B cell (primary cell): ENCODE measurements around the gene ZCCHC3. TPM values are rescaled to one million over a fixed set of nuclear protein-coding genes. Genes with fewer than 3 reads are reported as not detected.

Experiments
- ATAC-seq: fragments of 200-7000 bp; cut with Tn5 transposase; one replicate; pipeline ENCODE4 v1.10.0; 2021; ENCODE audit warnings: low read depth, mild to moderate bottlenecking, moderate number of reproducible peaks, moderate library complexity
- CTCF ChIA-PET: fragments of 350-600 bp; sonication (Branson Sonifier 250); formaldehyde crosslinking; loops from one replicate; lab custom pipeline; 2021; ENCODE audit warnings: antibody characterized with exemption, inconsistent platforms; lab: Charles Lee
- POLR2A ChIA-PET: fragments of 350-600 bp; sonication (Branson Sonifier 250); formaldehyde crosslinking; loops from one replicate; lab custom pipeline; 2021; ENCODE audit warnings: antibody characterized with exemption; lab: Charles Lee
- DNase-seq: peaks from one replicate; pipeline ENCODE4 v3.0.0; 2013
- H2AFZ ChIP-seq: 2 replicates; pipeline ENCODE4 v1.6.1; 2012; ENCODE audit warnings: mild to moderate bottlenecking, low read depth, low read length; ENCODE audit not compliant: insufficient read depth, poor library complexity, severe bottlenecking
- H3K27ac ChIP-seq, 2 donors: 1 replicate in 1 of 2; 2 replicates in 1 of 2; pipeline ENCODE4 v1.5.1; 2012 to 2013; ENCODE audit warnings: low read length in 2 of 2, mild to moderate bottlenecking in 2 of 2, moderate library complexity in 1 of 2
- H3K27me3 ChIP-seq, 4 experiments: fragments of 200-600 bp in 1 of 4; sonication (generic) in 1 of 4; replicated peaks in 1 of 4; 1 replicate in 2 of 4; 2 replicates in 2 of 4; pipeline versions ENCODE4 v1.6.1 to v1.7.0; 2013 to 2016; ENCODE audit warnings: low read length in 3 of 4, mild to moderate bottlenecking in 2 of 4, mixed read lengths in 1 of 4, moderate library complexity in 1 of 4; ENCODE audit not compliant: insufficient read depth in 4 of 4, control insufficient read depth in 3 of 4; ENCODE audit errors: control extremely low read depth in 1 of 4
- H3K36me3 ChIP-seq, 2 experiments: replicated peaks in 1 of 2; 1 replicate in 1 of 2; 2 replicates in 1 of 2; pipeline versions ENCODE4 v1.6.1 to v1.7.1; 2013; ENCODE audit warnings: low read length in 1 of 2; ENCODE audit not compliant: insufficient read depth in 2 of 2, control insufficient read depth in 1 of 2; ENCODE audit errors: control extremely low read depth in 1 of 2, extremely low read depth in 1 of 2
- H3K4me1 ChIP-seq, 2 donors: fragments of 200-600 bp in 1 of 2; sonication (generic) in 1 of 2; 1 replicate in 1 of 2; 2 replicates in 1 of 2; pipeline versions ENCODE4 v1.5.1 to v1.6.1; 2013 to 2017; ENCODE audit warnings: low read length in 2 of 2; ENCODE audit not compliant: control insufficient read depth in 2 of 2, insufficient read depth in 2 of 2
- H3K4me2 ChIP-seq: replicated peaks from 2 replicates; pipeline ENCODE3; 2012; ENCODE audit warnings: mild to moderate bottlenecking, low read depth, low read length; ENCODE audit not compliant: poor library complexity, severe bottlenecking
- H3K4me3 ChIP-seq, 5 experiments: fragments of 200-600 bp in 1 of 5; sonication (generic) in 1 of 5; 1 replicate in 3 of 5; 2 replicates in 2 of 5; pipeline versions ENCODE4 v1.5.1 to v1.7.0; 2011 to 2016; ENCODE audit warnings: low read length in 4 of 5, mild to moderate bottlenecking in 4 of 5, low read depth in 2 of 5, control low read depth in 1 of 5, moderate library complexity in 1 of 5; ENCODE audit not compliant: insufficient read depth in 1 of 5; ENCODE audit errors: control extremely low read depth in 1 of 5, extremely low read depth in 1 of 5
- H3K79me2 ChIP-seq: fragments of 200-600 bp; sonication (generic); one replicate; pipeline ENCODE4 v1.6.0; 2016; ENCODE audit warnings: low read length; ENCODE audit not compliant: control insufficient read depth, insufficient read depth
- H3K9ac ChIP-seq: fragments of 200-600 bp; sonication (generic); 2 replicates; pipeline ENCODE4 v1.6.1; 2017; ENCODE audit warnings: mild to moderate bottlenecking, low read length, moderate library complexity
- H3K9me3 ChIP-seq, 3 donors: one replicate each; pipeline versions ENCODE4 v1.6.1 to v1.7.1; 2013; ENCODE audit warnings: low read length in 2 of 3; ENCODE audit not compliant: control insufficient read depth in 2 of 3, insufficient read depth in 1 of 3; ENCODE audit errors: control extremely low read depth in 1 of 3
- H4K20me1 ChIP-seq: 2 replicates; pipeline ENCODE4 v1.6.0; 2012; ENCODE audit warnings: mild to moderate bottlenecking, low read length; ENCODE audit not compliant: insufficient read depth, control insufficient read depth, poor library complexity, severe bottlenecking
- H3K27ac Mint-ChIP-seq: one replicate; pipeline ENCODE4 v1.8.0; 2021; ENCODE audit warnings: mixed read lengths
- H3K27me3 Mint-ChIP-seq: one replicate; pipeline ENCODE4 v1.8.0; 2021; ENCODE audit warnings: mixed read lengths
- H3K4me1 Mint-ChIP-seq: one replicate; pipeline ENCODE4 v1.8.0; 2021; ENCODE audit warnings: mixed read lengths
- H3K4me3 Mint-ChIP-seq: one replicate; pipeline ENCODE4 v1.8.0; 2021; ENCODE audit warnings: mixed read lengths
- H3K9me3 Mint-ChIP-seq: one replicate; pipeline ENCODE4 v1.8.0; 2022; ENCODE audit warnings: mixed read lengths; ENCODE audit not compliant: insufficient read depth
- EZH2 ChIP-seq: IDR thresholded peaks from 2 replicates; pipeline ENCODE4 v1.6.1; 2012; ENCODE audit warnings: borderline replicate concordance, low read depth, mild to moderate bottlenecking, moderate library complexity, low read length; ENCODE audit not compliant: insufficient read depth, poor library complexity, severe bottlenecking
- WGBS: methylation state at CpG from one replicate; pipeline ENCODE4 v1.1.5; 2013; ENCODE audit warnings: missing lambda C conversion rate; ENCODE audit not compliant: insufficient coverage; 5-methylcytosine and 5-hydroxymethylcytosine counted together
- intact Hi-C: fragments of 100-400 bp; cut with micrococcal nuclease; formaldehyde crosslinking; loops from one replicate; pipeline ENCODE4 v1.10.0; 2022
- polyA plus RNA-seq: library from polyadenylated mRNA; depleted of rRNA; stranded (reverse); fragments of >200 nt; gene quantifications from 2 replicates; pipeline ENCODE4 v1.2.3, GENCODE V29; 2012
- total RNA-seq, 2 donors: library from RNA; stranded (reverse); fragments of 120-200 nt in 1 of 2; gene quantifications; 1 replicate in 1 of 2; 2 replicates in 1 of 2; pipeline versions ENCODE4 v1.2.3 to v1.2.4, GENCODE V29; 2013 to 2022
- TF ChIP-seq, protein P1 (sequence below): fragments of 200-600 bp; IDR thresholded peaks from one replicate; pipeline ENCODE4 v1.8.0; 2022; ENCODE audit warnings: antibody characterized with exemption, mild to moderate bottlenecking

The ZCCHC3 gene
- total and polyA plus RNA-seq, 2 donors (not counting 1 experiment from before 2014, with no cell fraction given) = 12.8 to 35.7 TPM

DNA sequence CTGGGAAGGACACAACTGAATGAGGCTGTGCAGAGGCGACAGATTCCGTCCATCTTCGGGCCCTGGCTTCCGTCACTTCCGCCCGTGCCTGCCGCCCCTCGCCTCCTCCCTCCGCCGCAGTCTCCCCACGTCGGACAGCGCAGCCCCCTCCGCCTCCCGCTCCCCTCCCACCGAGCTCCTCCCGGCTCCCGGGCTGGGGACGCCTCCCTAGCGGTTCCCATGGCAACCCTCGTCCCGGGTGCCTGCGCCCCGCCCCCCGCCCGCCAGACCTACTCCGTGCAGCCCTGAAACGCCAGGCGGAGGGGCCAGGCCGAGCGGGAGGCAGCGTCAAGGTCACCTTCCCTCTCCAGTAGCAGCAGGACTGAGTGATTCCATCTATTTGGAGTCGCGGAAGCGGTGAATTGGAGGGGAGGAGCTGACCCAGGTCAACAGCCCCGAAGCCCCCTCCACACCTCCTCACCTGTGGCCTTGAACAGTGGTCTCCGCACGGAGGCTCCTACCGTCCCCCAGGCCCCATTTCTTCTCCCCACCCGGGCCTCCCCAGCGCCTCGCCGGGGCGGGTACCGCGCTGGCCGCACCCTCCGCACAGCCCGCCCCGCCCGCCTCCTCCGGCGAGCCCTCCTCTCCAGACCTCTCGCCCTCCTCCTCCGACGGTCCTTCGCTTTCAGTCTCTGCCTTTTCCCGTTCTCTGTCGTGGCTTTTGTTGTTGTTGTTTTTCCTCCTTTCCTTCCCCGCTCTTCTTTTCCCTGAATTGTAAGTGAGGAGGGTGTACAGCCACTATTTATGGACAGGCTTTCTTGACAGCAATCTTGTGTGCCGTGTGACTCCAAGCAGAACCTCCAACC, 50.5 kb downstream of the ZCCHC3 start:
- ATAC-seq (peak; percentile 84), DNase-seq (peak; percentile 78)
- TF ChIP-seq, protein P1, sequence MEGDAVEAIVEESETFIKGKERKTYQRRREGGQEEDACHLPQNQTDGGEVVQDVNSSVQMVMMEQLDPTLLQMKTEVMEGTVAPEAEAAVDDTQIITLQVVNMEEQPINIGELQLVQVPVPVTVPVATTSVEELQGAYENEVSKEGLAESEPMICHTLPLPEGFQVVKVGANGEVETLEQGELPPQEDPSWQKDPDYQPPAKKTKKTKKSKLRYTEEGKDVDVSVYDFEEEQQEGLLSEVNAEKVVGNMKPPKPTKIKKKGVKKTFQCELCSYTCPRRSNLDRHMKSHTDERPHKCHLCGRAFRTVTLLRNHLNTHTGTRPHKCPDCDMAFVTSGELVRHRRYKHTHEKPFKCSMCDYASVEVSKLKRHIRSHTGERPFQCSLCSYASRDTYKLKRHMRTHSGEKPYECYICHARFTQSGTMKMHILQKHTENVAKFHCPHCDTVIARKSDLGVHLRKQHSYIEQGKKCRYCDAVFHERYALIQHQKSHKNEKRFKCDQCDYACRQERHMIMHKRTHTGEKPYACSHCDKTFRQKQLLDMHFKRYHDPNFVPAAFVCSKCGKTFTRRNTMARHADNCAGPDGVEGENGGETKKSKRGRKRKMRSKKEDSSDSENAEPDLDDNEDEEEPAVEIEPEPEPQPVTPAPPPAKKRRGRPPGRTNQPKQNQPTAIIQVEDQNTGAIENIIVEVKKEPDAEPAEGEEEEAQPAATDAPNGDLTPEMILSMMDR = no peak
- no peak for TF ChIP-seq EZH2
- Mint-ChIP-seq H3K4me3 (peak overlapping the region; percentile 97), H3K27ac (peak overlapping the region; percentile 92), H3K4me1 (peaks cover 13% of the 10 kb centered on the region), H3K9me3 (no peaks in the 10 kb centered on the region), H3K27me3 (no peaks in the 10 kb centered on the region)
- POLR2A ChIA-PET = no interaction called here
- no peaks in the 10 kb centered on the region for H4K20me1 ChIP-seq
- H3K79me2 ChIP-seq = peaks cover 4% of the 10 kb centered on the region
- H3K36me3 ChIP-seq = no peaks in the 10 kb centered on the region
- CTCF ChIA-PET = interaction anchor here (0.6 to 7.0 kb wide), 2 partner anchors 16 to 298 kb away, joined by 3 to 47 read pairs; no protein-coding TSS in a partner anchor
- peak overlapping the region; percentile 94 for H2AFZ ChIP-seq
- H3K4me2 ChIP-seq = peak overlapping the region; percentile 94
- H3K27ac ChIP-seq = peak overlapping the region; percentile 58 to 74
- intact Hi-C loops = loop anchor here (1.0 kb wide), 3 partner anchors 18 to 58 kb away; partner anchors contain the start of genes C20orf96 and SOX12
- H3K27me3 ChIP-seq = no peaks in the 10 kb centered on the region
- H3K9ac ChIP-seq = peak overlapping the region; percentile 86
- H3K4me1 ChIP-seq = peaks cover 10 to 19% of the 10 kb centered on the region in 2 donors
- no peaks in the 10 kb centered on the region for H3K9me3 ChIP-seq
- peak overlapping the region; percentile 27 to 92 (median 79) for H3K4me3 ChIP-seq
- WGBS = 1% methylated on average over 49 of the region's 61 CpGs
